HG02885 (cell line): ENCODE results near the gene AQP4.

Source experiments
- ATAC-seq: cut with Tn5 transposase; IDR thresholded peaks from one replicate; pipeline ENCODE4 v1.9.1; 2021; ENCODE audit warnings: mild to moderate bottlenecking; ENCODE audit not compliant: unreplicated experiment, poor library complexity

The AQP4 gene

DNA sequence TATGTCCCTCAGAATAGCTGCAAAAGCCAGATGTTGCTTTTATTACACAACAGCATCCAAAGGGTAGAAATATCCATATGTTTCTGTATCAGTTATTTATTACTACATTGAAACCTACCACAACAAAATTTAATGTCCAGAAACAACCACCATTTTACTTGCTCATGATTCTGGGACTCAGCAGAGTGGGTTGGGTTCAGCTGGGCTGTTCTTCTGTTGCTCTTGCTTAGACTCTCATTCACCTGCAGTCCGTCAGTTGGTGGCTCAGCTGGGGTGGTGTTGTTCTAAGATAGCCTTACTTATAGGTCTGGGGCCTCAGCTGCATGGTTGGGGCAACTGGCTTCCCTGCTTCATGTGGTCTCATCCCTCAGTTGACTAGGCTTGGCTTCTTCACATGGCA is 21.7 kb downstream of the AQP4 start:
- ATAC-seq, result no peak

DNA sequence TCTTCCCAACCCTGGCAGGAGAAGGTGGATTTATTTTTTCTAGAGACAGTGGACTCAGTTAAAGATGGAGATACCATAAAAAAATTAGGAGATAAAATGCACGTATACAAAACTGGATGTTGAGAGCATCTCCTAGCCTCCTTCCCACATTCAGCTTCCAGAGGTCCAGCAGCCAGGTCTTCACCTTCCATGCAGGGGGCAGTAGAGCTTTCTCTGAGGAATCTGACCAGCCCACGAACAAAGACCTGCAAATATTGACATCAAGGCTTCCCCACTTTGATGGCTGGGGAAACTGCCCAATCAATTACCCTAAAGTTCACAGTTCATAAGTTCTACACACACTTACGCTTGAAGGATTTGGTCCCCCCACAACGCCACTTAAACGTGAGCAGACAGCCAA is 24.5 kb downstream of the AQP4 start:
- ATAC-seq, result no peak

DNA sequence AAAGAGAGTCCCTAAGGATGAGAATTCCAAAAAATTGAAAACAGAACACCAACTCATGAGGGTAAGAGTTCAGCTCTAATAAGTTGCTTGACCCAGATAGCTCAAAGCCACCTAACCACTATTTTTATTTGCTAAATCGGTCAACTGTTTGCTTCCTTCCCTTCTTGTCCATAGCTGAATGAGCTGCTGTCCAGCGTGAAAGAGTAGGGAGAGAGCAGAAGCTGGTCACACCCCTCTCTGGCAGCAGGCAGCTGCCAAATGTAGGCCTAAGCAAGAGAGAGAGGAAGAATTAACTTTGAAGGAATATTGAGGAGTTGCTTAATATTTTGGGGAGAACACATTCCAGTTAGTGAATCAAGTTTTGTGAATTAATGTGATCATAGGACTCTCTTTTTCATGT is 25.9 kb downstream of the AQP4 start:
- no peak for ATAC-seq

DNA sequence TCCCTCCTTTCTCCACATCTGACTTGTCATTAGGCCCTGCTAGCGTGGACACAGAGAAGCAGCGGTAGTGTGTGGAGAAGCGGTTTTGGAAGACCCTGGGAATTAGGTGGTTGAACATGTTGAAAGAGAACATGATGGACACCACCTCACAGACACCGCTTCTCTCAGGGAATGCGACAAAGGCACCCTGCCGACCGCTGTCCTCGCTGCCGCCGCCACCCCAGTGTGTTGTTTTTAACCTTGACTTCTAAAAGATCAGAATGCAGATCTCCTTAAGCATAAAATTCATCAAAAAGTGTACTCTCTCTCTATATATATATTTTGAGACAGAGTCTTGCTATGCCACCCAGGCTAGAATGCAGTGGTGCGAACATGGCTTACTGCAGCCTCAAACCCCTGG is 33.2 kb downstream of the AQP4 start:
- ATAC-seq, result no peak

DNA sequence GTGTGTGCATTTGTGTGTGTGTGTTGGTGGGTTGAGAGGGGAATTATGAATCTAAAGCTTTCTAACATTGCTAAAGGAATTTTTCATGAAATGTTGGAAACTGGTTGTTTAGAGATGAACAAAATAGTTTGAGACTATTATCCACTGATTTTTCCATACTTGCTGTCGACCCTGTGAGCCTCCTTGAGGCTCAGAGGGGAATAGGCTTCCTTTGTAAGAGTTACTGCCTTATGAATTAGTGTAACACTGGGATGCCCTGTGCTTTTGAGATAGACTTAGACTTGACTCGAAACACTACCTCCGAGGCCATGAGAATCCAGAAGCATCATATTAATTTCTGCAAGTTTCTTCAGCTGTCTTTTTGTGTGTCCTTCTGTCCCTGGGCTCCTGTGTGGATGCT is 37.9 kb downstream of the AQP4 start:
- ATAC-seq, result no peak

DNA sequence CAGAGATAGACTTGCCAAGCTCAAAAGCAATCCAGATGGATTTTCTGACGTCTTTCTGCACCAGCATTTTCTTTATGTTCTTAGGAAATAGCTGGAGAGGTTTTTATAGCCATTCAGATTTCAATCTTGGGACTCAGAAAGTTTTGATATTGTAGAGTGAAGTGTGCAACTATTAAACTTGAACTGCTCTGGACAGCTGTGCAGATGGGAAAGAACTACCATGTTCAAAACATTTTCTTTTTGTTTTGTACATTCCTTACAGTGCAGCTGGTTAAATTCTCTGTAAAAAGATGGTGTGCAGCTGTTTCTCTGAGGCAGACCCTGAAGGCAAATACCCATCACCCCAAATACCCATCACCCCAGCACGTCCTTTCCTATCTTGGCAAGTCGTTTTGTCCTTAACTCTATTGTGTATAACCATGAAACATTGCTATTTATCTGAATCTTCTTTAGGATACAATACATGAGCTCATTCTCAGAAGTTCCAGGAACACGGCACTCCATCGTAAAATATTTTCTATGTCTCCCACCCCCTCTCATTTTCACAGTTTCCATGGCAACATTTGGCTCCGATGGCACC is 38.8 kb downstream of the AQP4 start:
- no peak for ATAC-seq

DNA sequence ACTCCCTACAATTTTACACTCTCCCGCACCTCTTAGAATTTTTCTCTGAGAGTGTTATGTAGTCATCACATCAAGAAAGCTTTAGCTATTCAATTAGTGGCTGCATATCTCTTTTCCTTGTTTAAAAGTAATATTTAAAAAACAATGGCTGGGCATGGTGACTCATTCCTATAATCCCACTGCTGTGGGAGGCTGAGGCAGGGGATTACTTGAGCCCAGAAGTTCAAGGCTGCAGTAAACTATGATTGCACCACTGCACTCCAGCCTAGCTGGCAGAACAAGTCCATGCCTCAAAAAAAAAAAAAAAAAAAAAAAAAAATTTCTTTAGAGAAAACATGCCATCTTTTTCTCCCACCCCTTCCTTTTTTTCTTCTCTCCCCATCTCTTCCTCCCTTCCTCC is 44.3 kb downstream of the AQP4 start:
- ATAC-seq, result no peak

DNA sequence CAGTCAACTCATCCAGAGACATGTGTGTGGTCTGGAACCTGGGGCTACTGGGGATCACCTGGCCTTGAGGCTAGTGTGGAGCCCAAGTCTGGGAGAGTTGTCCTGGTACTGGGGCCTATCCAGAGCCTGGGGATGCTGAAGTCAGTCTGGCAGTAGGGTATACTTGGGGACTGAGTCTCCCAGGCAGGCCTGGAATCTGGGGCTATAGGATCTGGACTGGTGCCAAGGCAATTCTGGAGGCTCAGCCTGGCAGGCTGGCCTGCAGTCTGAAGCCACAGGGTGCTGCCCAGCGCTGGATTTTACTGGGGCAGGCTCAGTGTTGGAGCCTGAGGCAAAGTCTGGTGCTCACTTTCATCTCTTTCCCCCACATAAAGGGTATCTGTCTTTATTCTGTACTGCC is 46.5 kb downstream of the AQP4 start:
- no peak for ATAC-seq

DNA sequence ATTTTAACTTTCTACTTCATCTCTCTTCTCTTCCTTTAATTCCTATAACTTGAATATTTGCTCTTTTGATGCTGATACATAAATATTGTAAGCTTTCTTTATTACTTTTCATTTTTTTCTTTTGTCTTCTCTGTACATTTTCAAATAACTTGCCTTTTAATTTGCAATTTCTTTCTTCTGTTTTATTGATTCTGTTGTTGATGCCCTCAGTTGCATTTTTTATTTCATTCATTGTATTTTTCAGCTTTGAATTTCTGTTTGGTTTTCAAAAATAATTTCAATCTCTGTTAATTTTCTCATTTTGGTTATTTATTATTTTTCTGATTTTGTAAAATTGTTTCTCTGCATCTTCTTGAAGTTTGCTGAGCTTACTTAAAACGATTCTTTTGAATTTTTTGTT is 47.0 kb downstream of the AQP4 start:
- ATAC-seq, result no peak

DNA sequence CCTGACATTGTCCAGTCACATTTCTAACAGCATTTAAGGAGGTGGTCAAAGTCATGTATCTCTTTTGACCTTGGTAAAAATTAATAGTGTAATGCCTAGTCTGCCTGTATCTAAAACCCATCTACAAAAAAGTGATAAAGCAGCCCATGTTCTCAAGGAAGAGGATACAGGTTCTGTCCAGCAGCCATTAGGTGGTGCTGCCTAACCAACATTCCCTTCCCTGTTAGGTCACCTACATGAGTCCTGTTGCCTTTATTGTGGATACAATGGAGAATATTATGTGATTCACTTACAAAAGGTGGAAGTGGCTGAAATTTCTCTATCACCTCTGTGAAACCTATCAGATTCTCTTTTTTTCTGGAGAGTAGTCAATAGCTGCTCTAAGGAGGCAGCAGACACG is 52.5 kb downstream of the AQP4 start:
- peak; percentile 87 for ATAC-seq

DNA sequence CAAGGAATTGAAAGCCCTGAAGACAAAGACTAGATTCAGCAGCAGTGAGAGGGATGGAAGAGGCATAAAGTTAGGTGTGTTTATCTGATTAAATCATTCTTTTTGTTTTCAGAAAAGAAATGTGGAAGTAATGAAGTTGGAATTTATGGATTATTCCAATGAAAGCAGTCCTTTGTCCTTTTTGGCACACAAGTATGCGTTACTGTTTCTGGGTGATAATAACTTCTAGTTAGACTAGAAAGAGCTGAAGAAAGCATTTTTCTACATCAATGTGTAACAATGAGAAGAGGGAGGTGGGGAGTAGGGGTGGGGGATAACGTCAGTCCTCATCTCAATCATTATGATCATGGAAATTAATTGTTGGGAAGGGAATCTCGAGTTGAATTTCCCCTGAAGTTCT is 53.0 kb downstream of the AQP4 start:
- no peak for ATAC-seq

DNA sequence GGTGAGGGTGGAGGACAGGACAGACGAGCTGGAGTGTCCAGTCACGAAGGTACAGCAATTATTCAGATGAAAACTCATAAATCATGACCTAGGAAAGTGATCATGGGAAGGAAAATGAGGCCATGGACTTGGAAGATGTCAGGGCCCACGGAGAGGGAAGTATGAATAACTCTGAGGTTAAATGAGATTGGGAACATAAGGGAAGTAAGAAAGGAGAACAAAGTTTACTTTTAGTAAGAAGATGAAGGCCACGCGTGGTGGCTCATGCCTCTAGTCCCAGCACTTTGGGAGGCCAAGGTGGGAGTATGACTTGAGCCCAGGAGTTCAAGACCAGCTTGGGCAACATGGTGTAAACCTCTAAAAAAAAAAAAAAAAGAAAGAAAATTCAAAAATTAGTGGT is 56.2 kb downstream of the AQP4 start:
- ATAC-seq, result no peak

DNA sequence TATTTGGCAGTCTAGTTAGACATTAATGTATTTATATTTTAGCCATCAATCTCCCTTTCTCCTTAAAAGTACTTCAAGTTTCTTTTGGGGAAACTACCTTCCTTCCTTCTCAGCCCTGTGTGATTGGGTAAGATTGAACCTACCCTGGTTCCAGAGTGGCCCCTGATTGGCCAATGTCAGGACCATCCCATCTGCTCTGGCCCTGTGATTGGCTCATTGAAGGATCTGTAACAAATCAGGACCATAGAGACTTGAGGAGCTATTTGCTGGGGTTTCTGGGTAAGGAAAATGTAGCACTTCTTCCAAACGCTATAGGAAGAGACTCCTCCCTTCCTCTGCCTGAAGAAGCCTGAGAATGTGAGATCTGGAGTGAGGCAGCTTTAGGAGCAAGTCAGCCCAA is 59.3 kb downstream of the AQP4 start:
- no peak for ATAC-seq

DNA sequence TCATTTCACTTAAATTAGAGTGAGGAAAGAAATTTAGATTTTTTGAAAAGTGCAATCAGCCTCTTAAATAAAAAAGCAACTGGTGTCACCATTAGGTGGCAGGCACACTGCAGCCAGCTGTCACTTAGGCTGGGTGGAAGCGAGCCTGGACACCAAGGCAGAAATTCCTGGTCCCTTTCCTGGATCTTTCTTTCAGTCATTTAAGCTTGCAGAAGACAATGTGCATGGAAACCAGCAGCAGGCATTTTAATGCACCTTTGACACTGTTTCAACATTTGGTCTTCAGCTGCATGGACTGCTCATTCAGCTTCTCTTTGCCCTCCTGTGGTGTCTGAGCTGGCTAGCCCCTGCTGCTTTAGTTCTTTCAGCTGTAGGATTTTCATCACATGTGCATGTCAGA is 61.0 kb downstream of the AQP4 start:
- ATAC-seq, result no peak

DNA sequence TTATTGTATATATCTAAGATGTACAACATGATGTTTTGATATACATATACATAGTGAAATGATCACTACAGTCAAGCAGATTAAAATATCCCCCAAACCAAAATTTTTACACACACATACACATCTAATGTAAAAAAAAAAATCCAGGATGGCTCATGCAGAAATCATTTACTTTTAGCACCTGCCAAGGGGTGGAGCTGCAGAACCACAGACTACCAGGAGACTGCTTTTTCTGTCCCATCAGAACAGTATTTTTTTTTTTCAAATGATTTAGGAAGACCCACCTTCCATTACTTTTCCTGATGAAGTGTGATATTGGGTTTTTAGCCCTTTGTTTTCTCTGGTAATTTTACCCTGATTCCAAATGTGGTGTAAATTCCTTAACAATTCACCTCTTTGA is 61.9 kb downstream of the AQP4 start:
- no peak for ATAC-seq

DNA sequence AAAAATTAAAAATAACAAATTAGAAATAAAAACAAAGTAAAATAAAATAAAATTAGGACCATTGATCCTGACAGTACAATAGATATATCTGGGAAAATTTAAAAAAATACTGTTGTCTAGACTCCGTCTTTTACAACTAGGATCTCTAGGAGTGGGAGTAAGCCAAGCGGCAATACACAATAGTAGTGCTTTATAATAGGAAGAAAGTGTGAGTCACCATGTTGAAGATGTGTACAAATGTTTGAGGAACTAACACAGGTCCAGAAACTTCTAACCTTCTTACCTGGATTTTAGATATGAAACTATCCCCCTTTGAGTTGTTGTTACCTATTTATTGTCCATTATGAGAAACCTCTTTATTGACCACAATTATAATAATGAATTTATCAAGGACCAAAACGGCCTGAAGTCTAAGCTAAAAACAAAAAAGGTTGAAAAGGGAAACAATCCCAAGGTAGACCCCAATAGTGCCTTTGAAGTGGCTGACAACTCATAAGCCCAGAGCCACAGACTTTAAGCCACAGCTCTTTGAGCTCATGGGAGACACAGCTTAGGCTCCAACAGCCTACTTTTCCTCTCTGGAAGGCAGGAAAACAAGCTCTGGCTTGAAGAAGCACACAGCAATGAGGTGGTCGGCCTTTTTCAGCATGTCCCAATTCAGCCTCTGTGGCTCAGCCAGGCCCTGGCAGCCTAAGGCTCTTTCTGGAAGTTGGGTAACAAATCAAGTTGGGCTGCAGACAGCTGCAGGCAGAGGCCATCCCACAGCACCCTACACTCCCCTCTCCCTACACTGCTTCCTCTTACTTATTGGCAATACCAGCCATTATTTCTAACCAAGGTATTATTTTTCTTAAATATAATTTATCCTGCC is 62.9 kb downstream of the AQP4 start:
- ATAC-seq, result no peak
